Stimulated activated CD4-positive, alpha-beta T cell treated with anti-CD3 and anti-CD28 coated beads, Interleukin-1b, Interleukin-23, amount 100 ng/mL, for 24 hours (primary cell): ENCODE measurements around the gene LILRB5.
"Not testable (repeated sequence)": the region's sequence is repeated elsewhere in the genome, so short reads cannot be mapped to it uniquely, and the experiment has no call there.

Source experiments
- DNase-seq, 4 experiments: peaks; one replicate each; pipeline ENCODE4 v3.0.0-alpha.2; 2020; ENCODE audit warnings: low read depth in 4 of 4, low spot score in 1 of 4

LILRB5 gene

DNA sequence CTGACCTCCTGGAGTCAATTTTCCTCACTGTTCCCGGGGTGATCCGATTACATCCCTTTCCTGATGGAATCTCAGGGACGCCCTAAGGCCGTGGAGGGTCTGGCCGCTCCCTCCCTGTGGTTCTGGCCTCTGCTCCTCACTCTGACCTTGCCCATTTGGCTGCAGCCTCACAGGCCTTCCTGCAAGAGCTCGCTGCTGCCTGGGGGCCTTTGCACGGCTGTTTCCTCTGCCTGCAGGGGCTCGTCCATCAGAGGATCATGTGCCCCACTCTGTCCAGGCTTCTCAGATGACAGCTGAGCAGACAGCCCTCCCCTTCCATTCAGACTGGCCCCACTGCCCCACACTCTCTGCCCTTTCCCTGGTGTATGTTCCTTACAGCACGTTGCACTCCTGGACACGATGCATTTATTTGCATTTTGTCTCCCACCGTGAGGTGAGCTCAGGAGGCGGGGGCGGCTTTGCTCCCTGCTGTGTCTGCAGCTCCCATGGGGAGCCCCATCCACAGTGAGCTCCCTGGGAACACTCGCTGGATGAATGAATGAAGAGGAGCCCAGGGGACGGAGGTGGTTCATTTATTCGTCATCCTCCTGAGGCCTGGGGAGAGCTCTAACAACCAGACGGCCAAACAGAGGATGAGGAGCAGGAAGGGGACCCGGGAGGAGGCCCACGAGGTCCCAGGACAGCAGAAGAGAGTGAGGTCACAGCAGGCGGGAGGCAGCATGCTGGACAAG is 39.4 kb downstream of the LILRB5 start:
- not testable (repeated sequence) for DNase-seq

DNA sequence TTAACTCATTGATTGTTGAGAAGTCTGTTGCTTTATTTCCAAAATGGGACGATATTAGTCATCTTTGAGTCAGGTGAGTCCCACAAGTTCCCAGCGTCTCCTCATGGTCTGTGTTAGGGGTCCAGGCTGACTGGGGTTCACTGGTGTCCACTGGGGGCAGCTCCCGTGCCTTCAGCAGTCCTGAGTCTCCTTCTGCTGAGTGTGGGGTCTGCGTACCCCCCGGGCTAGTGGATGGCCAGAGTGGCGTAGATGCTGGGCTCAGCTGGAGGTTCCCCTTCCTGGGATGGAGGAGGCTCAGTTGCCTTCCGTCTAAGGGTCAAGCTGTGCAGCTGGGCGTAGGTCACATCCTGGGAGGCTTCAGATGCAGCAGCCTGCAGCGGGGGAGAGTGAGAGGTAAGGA is 40.2 kb downstream of the LILRB5 start:
- DNase-seq = no peak

DNA sequence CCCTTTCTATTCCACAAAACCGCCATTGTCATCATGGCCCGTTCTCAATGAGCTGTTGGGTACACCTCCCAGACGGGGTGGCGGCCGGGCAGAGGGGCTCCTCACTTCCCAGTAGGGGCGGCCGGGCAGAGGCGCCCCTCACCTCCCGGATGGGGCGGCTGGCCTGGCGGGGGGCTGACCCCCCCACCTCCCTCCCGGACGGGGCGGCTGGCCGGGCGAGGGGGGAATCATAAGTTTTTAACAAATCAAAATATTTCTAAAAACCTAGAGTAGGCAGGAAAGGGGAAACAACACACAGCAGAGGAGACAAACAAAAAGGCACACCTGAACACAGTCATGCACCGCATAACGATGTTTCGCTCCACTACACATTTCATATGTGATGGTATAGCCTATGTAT is 42.3 kb downstream of the LILRB5 start:
- not testable (repeated sequence) for DNase-seq

DNA sequence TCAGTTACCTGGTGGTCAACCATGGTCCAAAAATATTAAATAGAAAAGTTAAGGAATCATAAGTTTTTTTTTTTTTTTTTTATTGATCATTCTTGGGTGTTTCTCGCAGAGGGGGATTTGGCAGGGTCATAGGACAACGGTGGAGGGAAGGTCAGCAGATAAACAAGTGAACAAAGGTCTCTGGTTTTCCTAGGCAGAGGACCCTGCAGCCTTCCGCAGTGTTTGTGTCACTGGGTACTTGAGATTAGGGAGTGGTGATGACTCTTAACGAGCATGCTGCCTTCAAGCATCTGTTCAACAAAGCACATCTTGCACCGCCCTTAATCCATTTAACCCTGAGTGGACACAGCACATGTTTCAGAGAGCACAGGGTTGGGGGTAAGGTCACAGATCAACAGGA is 42.9 kb downstream of the LILRB5 start:
- DNase-seq = not testable (repeated sequence)

DNA sequence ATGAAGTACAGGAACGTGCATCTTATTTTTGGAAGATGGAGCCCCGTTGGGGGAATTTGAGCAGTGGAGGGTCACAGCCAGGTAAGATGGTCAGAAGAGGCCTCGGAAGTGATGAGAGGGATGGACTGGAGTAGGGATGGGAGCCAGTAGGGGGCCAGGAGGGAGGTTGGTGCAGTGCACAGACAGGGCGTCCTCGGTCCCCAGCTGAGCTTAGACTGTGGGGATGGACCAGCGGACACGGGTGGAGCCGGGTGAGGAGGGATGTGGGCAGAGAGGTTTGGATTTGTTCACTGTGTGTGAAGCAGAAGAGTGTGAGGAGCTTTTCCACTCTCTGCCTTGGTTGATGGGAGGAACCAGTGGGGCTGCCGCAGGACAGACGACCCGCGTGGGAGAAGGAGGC is 45.8 kb downstream of the LILRB5 start:
- DNase-seq = no peak

DNA sequence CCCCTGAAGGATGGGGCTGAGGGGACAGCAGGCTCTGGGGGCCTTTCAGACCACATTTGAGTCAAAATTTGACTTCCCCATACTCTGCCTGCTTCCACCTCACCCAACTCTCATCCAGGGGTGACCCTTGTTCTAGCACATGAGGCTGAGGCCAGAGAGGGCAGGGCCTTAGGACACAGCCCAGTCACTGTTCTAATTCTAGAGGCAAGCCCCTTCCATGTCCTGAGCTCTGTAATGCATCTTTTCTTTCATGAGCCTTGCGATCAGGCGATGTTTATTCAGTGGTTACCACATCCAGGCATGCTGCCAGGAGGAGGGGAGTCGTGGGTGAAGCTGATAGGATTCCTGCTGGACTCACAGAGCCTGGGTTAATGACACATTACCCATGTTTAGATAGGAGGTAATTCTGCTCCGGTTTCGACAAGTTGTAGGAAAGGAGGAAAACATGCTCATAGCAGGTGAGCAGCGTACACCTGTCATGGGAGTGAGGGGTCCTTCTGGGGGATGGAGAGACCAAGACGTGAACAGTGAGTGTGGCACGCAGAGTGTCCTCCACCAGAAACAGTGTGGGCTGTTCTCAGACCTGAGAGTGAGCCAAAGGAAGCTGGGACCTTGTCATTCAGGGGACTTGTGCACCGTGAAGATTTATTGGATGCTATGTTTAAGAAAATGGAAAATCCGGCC is 47.1 kb downstream of the LILRB5 start:
- no peak for DNase-seq

DNA sequence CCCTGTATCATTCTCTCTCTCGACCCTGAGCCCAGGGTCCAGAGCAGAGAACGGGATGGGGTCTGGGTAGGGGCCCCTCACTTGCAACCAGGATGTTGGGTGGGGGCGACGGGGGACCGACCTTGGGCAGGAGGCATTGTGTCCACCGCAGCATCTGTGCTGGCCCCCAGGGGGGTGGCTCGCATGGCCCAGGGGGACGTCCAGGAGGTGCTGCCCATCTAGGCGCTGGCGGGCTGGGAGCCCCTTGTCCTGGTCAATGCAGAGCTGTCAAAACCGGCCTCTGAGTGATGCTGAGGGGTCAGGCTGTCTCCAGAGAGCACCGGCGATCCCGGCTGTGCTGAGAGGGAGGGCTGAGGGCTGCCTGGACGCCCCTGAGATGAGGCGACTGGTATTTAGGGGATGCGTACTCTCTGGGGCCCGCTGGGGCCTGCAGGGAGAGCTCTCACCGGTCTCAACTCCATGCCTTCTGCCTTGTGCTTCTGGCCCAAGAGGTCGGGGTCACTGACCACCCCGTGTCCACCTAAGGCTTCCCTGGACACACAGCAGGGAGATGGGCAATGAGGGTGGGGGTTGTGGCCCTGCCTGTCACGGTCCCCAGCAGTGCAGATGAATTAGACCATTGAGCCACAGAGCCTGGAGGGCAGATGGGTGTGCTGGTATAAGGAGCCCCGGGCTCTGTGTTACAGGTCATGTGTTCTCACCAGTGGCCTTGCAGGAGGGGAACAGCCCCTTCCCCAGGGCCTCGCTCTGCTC is 47.8 kb downstream of the LILRB5 start:
- DNase-seq = no peak

DNA sequence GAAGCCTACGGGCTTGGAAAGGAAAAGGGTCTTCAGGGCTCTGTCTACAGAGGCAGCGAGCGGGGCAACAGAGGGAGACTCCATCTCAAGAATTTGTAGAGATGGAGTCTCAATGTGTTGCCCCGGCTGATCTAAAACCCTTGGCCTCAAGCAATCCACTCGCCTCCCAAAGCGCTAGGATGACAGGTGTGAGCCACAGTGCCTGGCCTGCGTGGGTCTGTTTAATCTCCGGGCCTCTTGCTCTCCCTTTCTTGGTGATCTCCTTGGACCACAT is 48.4 kb downstream of the LILRB5 start:
- no peak for DNase-seq

DNA sequence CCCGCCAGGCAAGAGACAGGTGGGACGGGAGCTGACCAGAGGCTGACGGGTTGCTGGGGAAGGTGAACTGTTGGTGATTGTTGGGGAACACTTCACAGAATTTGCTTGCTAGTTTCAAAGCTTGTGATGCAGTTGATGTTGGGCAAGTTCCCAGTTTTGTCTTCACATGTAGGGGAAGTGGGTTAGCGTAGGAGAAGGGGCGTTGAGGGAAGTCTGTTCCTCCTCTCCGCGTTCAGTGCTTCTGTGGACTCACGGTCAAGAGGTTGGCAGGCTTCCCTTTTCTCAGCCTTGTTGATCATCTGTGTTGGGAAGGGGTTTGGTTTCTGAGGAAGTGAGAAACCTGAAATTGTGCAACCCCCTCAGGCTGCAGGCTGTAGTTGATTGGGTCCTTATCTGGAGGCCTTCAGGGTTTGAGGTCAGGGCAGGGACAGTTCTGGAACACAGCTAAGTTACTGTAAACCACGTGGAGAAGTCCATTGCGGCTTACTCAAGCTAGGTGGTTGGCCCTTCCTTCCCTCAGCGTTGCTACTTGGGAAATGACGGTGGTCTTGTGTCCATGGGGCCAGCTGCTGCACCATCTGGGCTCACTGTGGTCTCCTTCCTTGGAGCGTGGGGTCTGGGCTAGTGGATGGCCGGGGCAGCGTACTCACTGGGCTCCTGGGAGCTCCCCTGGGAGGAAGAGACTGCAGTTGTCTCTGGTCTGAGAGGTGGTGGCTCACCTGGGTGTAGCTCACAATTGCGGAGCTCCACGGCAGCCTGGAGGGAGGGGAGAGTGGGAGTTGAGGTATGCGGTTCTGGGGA is 48.9 kb downstream of the LILRB5 start:
- peak in 1 of 4 experiments; percentile 36 for DNase-seq

DNA sequence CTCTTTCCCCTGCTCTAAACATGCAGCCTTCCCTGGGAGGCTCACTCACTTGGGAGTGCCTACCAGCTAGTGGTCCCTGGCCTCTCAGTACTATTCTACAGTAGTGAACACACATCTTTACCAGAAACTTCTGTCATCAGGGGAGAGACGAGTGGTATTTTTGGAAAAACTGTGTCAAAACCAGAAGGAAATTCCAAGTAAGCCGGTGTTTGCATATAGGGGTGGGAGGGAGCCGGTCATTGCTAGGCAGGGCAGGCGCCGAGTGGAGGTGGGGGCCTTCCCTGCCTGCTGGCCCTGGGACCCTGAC is 49.4 kb downstream of the LILRB5 start:
- no peak for DNase-seq

DNA sequence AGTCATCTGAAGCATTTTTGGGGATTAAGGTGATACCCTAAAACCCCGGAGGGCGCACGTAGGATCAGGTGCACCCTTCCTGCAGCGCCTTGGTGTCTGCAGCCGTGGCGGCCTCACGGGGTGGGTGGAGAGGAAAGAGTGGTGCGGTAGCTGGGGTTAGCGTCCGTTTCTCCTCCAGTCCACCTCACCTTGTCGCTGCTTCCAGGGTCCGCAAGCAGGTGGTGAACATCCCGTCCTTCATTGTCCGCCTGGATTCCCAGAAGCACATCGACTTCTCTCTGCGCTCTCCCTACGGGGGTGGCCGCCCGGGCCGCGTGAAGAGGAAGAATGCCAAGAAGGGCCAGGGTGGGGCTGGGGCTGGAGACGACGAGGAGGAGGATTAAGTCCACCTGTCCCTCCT is 49.9 kb downstream of the LILRB5 start:
- DNase-seq = not testable (repeated sequence)

DNA sequence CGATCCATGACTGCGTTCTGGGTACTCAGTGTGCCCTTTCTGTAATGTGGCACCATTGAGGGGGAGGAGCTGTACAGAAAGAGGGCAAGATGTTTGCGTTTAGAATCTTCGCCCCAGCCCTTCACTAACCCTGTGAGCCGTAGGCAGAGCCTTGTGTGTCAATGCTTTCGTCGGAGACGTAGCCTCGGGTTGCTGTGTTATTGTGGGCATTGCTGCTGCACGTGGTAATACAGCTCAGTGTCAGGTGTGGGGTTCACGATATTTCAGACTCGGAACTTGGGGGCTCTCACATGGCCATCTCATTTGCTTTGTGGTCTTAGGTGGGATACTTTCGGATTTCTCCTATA is 50.3 kb downstream of the LILRB5 start:
- DNase-seq = no peak

DNA sequence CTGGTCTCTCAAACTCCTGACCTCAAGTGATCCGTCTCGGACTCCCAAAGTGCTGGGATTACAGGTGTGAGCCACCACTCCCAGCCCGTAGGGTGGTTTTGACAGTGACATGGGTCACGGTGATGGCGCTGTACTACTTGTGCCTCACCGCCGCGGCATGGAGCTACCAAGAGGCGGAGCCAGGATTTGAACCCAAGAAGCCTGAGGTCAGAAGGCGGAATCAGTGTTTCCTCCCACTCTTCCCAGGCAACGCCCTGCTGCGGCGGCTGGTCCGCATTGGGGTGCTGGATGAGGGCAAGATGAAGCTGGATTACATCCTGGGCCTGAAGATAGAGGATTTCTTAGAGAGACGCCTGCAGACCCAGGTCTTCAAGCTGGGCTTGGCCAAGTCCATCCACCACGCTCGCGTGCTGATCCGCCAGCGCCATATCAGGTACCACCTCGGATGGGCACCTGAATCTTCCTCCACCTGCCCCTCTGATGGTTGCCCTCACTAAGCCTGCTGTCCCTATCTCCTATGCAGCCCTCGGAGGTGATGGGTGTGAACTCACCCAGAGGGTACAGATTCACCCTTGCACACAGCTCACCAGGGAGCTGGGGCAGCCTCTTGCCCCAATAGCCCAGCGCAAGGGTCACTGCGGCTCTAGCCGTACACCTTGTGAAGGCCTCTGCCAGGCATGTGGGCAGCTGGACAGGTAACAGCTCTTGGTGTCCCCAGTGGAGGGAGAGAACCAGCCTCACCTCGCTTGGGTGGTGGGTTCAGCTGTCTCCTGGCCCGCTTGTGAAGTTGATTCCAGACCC is 50.8 kb downstream of the LILRB5 start:
- DNase-seq = no peak

DNA sequence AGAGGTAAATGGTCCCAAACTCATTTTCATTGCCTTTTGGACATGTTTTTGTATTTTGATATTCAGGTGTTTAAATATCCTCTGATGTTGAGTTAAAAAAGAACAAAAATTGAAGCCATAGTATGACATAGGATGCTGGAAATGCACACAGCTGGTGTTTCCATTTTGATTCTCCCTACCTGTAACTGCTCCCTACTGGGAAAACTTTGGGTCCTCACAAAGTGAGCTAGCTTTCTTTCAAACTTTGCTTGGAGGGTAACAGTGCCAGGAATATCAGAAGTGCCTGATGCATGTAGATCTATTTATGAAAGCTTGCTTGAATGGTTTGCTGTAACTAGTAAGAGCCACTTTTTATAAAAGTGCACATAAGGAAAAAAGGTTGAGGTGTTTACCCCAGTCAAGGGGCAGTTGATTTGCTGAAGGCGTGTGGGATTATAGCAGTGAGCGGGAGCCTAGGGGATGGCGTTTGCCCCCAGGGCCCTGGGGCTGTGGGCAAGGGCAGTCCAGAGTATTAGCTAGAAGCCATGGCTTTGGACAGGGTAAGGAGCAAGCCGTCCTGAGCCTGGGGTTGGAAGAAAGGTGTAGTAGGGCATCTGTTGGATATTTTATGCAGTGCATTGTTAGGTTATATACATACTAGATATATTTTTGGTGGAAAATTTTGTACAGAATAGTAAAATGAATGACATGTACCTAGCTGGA is 52.2 kb downstream of the LILRB5 start:
- no peak for DNase-seq

DNA sequence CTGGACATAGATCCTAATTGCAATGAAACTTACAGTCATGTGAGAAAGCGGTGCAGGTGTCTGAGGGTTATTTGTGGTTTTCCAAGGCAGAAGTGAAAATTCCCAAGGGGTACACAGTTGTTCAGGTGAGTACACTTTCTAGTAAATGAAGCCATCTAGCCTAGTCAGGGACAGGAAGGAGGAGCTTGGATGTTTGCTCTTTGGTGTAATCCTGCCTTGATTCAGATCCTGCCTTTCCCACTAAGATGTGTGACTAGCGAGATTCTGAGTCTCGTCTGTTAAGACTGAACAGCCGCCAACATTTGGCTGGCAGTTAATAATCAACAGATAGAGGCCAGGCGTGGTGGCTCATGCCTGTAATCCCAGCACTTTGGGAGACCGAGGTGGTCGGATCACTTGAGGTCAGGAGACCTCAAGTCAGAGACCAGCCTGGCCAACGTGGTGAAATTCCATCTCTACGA is 53.9 kb downstream of the LILRB5 start:
- no peak for DNase-seq

DNA sequence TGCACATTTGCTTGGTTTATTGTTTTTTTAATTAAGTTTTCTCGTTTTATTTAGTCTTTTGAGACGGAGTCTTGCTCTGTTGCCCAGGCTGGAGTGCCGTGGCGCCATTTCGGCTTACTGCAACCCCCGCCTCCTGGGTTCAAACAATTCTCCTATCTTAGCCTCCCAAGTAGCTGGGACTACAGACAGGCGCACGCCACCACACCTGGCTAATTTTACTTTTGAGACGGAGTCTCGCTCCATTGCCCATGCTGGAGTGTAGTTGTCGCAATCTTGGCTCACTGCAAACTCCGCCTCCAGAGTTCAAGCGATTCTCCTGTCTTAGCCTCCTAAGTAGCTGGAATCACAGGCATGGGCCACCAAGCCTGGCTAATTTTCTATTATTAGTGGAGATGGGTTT is 55.1 kb downstream of the LILRB5 start:
- no peak for DNase-seq

DNA sequence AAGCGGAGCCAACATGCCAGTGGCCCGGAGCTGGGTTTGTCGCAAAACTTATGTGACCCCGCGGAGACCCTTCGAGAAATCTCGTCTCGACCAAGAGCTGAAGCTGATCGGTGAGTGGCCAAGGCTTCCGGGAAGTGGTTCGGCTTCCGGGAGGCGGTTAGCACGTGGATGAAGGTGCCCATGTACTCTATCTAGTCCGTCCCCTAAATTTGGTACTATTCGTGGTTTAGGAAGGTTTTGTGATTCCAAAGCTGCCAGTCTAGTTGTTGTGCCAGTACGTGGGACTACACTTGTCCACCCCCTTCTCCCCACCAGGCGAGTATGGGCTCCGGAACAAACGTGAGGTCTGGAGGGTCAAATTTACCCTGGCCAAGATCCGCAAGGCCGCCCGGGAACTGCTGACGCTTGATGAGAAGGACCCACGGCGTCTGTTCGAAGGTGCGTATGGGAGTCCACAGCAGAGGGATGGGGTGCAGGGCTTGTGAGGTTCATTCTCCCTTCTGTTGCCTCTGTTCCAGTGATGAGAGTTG is 55.8 kb downstream of the LILRB5 start:
- DNase-seq = no peak
